HepG2 (cell line): Measurements from ENCODE around the gene NEK6. TPM values are rescaled to one million over a fixed set of nuclear protein-coding genes. Genes with fewer than 3 reads are reported as not detected.

Experiments
- ATAC-seq: fragments of 200-7000 bp; cut with Tn5 transposase; 3 replicates; pipeline ENCODE4 v1.9.1; 2020; ENCODE audit warnings: mild to moderate bottlenecking, moderate library complexity
- BruUV-seq: library from RNA; stranded (reverse); fragments of 400-500 nt; replicated peaks from 2 replicates; lab custom pipeline; 2021; lab: Mats Ljungman, UMichigan
- CTCF ChIA-PET: fragments of 300-600 bp; formaldehyde crosslinking; extraction: SDS; loops from one replicate; lab custom pipeline; 2021; ENCODE audit warnings: low total read pairs, inconsistent platforms, low intra/inter-chr PET ratio; lab: Yijun Ruan, JAX
- POLR2A ChIA-PET: fragments of 350-600 bp; sonication (Branson Sonifier 250); formaldehyde crosslinking; loops from one replicate; lab custom pipeline; 2020; ENCODE audit warnings: antibody characterized with exemption, inconsistent platforms; lab: Yijun Ruan, JAX
- DNase-seq: peaks from one replicate; pipeline ENCODE4 v3.0.0-alpha.2; 2015; ENCODE audit warnings: low spot score
- FAIRE-seq: peaks from 3 replicates; lab custom pipeline; 2011; peaks lifted over from hg19 to GRCh38; lab: Jason Lieb, UNC
- H2AFZ ChIP-seq: one replicate; pipeline ENCODE4 v1.6.1; 2011; ENCODE audit warnings: low read length, inconsistent platforms
- H3K27ac ChIP-seq: fragments of 300-600 bp; 3 replicates; pipeline ENCODE4 v1.8.0; 2011; ENCODE audit warnings: mixed run types, mild to moderate bottlenecking, mixed read lengths, low read length, inconsistent platforms; ENCODE audit not compliant: insufficient read depth; ENCODE audit errors: extremely low read length
- H3K27me3 ChIP-seq, 2 experiments: fragments of 200-600 bp in 1 of 2; 2 replicates in 1 of 2; 3 replicates in 1 of 2; pipeline versions ENCODE4 v1.6.0 to v1.8.0; 2011; ENCODE audit warnings: low read length in 2 of 2, mild to moderate bottlenecking in 2 of 2, moderate library complexity in 2 of 2, inconsistent platforms in 1 of 2; ENCODE audit not compliant: insufficient read depth in 2 of 2, control insufficient read depth in 1 of 2
- H3K36me3 ChIP-seq, 2 experiments: fragments of 200-600 bp in 1 of 2; replicated peaks in 1 of 2; 2 replicates in 1 of 2; 3 replicates in 1 of 2; pipeline versions ENCODE4 v1.5.1 to v1.8.0; 2011; ENCODE audit warnings: low read length in 2 of 2, inconsistent platforms in 1 of 2; ENCODE audit not compliant: insufficient read depth in 2 of 2, control insufficient read depth in 1 of 2
- H3K4me1 ChIP-seq: 2 replicates; pipeline ENCODE4 v1.5.1; 2012; ENCODE audit warnings: low read length, inconsistent platforms; ENCODE audit not compliant: insufficient read depth
- H3K4me2 ChIP-seq: 2 replicates; pipeline ENCODE4 v1.6.0; 2011; ENCODE audit warnings: low read depth, low read length, inconsistent platforms
- H3K4me3 ChIP-seq, 3 experiments: fragments of 200-600 bp in 1 of 3; sonication (generic), shearing (Covaris generic) in 1 of 3; replicated peaks in 1 of 3; 2 replicates each; pipeline ENCODE4 v1.5.1; 2011 to 2016; ENCODE audit warnings: low read length in 3 of 3, inconsistent platforms in 2 of 3, low read depth in 2 of 3, mild to moderate bottlenecking in 2 of 3, control low read depth in 1 of 3, mixed read lengths in 1 of 3; ENCODE audit not compliant: insufficient read depth in 1 of 3
- H3K79me2 ChIP-seq: one replicate; pipeline ENCODE4 v1.6.1; 2011; ENCODE audit warnings: low read length, inconsistent platforms; ENCODE audit not compliant: insufficient read depth
- H3K9ac ChIP-seq: 2 replicates; pipeline ENCODE4 v1.6.0; 2011; ENCODE audit warnings: mild to moderate bottlenecking, low read depth, low read length, inconsistent platforms; ENCODE audit not compliant: insufficient read depth
- H3K9me3 ChIP-seq: 2 replicates; pipeline ENCODE4 v1.5.1; 2012; ENCODE audit warnings: mild to moderate bottlenecking, low read length
- H4K20me1 ChIP-seq: 2 replicates; pipeline ENCODE4 v1.6.0; 2011; ENCODE audit warnings: inconsistent platforms, mild to moderate bottlenecking, low read length, moderate library complexity; ENCODE audit not compliant: insufficient read depth
- AGO2 ChIP-seq: fragments of 200-400 bp; formaldehyde crosslinking; optimal IDR thresholded peaks from 2 replicates; pipeline ENCODE3; 2017; ENCODE audit warnings: mild to moderate bottlenecking, low read depth, low read length, moderate library complexity
- NFE2 ChIP-seq: sonication (generic); formaldehyde crosslinking; IDR thresholded peaks from 2 replicates; pipeline ENCODE4 v1.4.0; 2020; ENCODE audit warnings: missing genetic modification reagents
- RBM22 ChIP-seq: fragments of 200-400 bp; formaldehyde crosslinking; optimal IDR thresholded peaks from 2 replicates; pipeline ENCODE3; 2017; ENCODE audit warnings: mild to moderate bottlenecking, low read length, moderate library complexity
- ZNF589 ChIP-seq: sonication (generic); formaldehyde crosslinking; conservative IDR thresholded peaks from 2 replicates; pipeline ENCODE4 v1.8.0; 2022; ENCODE audit warnings: mild to moderate bottlenecking, moderate library complexity, missing genetic modification reagents
- WGBS: methylation state at CpG from one replicate; pipeline ENCODE4 v1.1.6; 2017; ENCODE audit warnings: low lambda C conversion rate; 5-methylcytosine and 5-hydroxymethylcytosine counted together
- in situ Hi-C: cut with HindIII; loops from 2 replicates; pipeline ENCODE4 v1.10.0; 2017; ENCODE audit warnings: low pct_unique_long_range_greater_than_20kb; ENCODE audit not compliant: extremely low pct_ligation_motif_present
- intact Hi-C: fragments of 100-400 bp; cut with micrococcal nuclease; formaldehyde crosslinking; loops from one replicate; pipeline ENCODE4 v1.10.0; 2022; ENCODE audit not compliant: unreplicated experiment
- polyA plus RNA-seq, 8 experiments: library from polyadenylated mRNA; depleted of rRNA in 3 of 8; stranded (reverse) in 7 of 8; unstranded in 1 of 8; fragments of >200 nt; fragmentation: Illumina TruSeq in 4 of 8; extraction: Trizol in 4 of 8; gene quantifications; 2 replicates each; pipeline versions ENCODE4 v1.2.1 to v1.2.3, GENCODE V29; 2011 to 2016; ENCODE audit warnings: low read depth in 4 of 8, missing spikeins in 1 of 8, mixed read lengths in 1 of 8; ENCODE audit not compliant: insufficient read depth in 1 of 8
- total RNA-seq, 5 experiments: library from RNA; depleted of rRNA; stranded (reverse); fragments of >200 nt; fragmentation: Illumina TruSeq; extraction: Trizol; gene quantifications; 2 replicates each; pipeline ENCODE4 v1.2.3, GENCODE V29; 2016; ENCODE audit warnings: low read depth in 1 of 5

The NEK6 gene
- total and polyA plus RNA-seq, 2 of the 13 experiments (the other 11 are each of a cell fraction or from before 2014, with no cell fraction given) = 30.4 to 119 TPM

DNA sequence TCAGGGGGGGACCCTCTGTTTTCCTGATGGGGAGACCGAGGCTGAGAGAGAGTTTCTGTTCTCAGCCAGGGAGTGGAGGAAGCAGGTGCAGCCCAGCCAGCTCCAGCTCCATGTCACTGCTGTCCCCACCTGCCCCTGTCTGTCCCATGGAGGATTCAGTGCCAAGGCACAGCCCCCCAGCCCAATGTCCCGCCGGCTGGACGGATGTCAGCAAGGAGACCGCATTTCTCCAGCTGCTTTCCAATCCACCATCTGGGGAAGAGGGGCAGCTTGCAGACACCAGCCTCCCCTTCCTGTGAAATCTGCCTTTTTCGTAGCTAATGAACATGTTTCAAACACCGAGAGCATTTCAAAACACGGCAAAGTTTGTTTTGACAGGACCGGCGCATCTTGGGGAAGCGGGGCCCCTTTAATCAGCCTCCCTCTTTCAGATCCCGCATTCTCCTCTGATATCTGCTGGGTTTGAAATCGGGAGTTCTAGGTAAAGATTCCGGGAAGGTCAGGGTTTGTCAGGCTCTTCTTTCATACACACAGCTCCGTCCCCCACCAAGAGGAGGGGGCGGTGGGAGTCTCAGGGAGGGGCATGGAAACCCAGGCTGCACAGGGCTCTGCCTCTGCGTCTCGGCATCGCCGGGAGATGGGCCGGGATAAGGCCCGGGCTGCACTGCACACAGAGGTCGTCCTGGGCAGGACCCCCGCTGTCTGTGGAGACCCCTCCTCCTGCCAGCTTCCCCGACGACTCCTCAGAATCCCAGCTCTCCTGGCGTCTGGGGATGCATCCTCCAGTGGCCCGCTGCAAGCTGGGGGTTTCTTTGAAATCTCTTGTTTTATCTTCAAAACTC is 74.8 kb downstream of the NEK6 start:
- CTCF ChIA-PET = no interaction called here
- POLR2A ChIA-PET = no interaction called here
- BruUV-seq = no TSS peak
- no peaks in the 10 kb centered on the region for H3K4me1 ChIP-seq
- no peak for ATAC-seq
- no peaks in the 10 kb centered on the region for H3K27me3 ChIP-seq
- in situ Hi-C loops (no loop called here), intact Hi-C loops (no loop called here)
- no peak overlapping the region for H2AFZ ChIP-seq
- 91% methylated on average over 16 of the region's 28 CpGs for WGBS
- no peak overlapping the region for H3K4me3 ChIP-seq
- no peaks in the 10 kb centered on the region for H3K9me3 ChIP-seq
- no peak for DNase-seq
- H3K79me2 ChIP-seq = no peaks in the 10 kb centered on the region
- H3K27ac ChIP-seq = no peak overlapping the region
- H3K36me3 ChIP-seq = peaks cover 47 to 70% of the 10 kb centered on the region in 2 experiments
- H4K20me1 ChIP-seq = no peaks in the 10 kb centered on the region
- no peak overlapping the region for H3K9ac ChIP-seq
- FAIRE-seq = no peak
- TF ChIP-seq NFE2 = no peak
- TF ChIP-seq AGO2 = peak; percentile 46
- no peak overlapping the region for H3K4me2 ChIP-seq

DNA sequence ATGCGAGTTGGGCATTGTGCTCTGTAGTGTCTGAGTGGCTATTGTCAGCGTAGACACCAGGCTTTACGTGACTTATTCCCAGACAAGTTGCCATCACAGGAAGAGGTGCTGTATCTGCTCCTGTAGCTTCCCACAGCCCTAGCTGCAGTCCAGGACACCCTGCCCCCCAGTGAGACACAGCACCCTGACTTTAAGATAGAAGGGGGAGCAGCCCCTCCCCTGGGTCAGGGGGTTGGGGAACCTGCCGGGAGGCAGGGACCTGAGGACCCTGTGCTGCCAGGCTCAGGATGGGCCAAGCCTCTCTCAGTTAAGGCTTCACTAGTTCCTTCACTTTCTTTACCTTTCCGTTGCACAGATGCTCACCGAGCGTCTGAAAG is 75.4 kb downstream of the NEK6 start:
- intact Hi-C loops (no loop called here), in situ Hi-C loops (no loop called here)
- ChIA-PET POLR2A (no interaction called here), CTCF (no interaction called here)
- Histone ChIP-seq H3K4me1 (no peaks in the 10 kb centered on the region), H2AFZ (no peak overlapping the region), H3K27ac (no peak overlapping the region)
- ATAC-seq = no peak
- TF ChIP-seq ZNF589 (CRISPR knock-in tag) (no peak), RBM22 (peak; percentile 43)
- TF ChIP-seq, all 625 proteins: peak for 1
- DNase-seq (no peak), FAIRE-seq (no peak)
- 99% methylated on average over 7 of the region's 7 CpGs for WGBS
- BruUV-seq = no TSS peak
- no peak overlapping the region for H3K4me2 ChIP-seq
- H3K36me3 ChIP-seq = peaks cover 47 to 70% of the 10 kb centered on the region in 2 experiments
- no peak overlapping the region for H3K4me3 ChIP-seq
- no peaks in the 10 kb centered on the region for H4K20me1 ChIP-seq
- H3K27me3 ChIP-seq = no peaks in the 10 kb centered on the region
- H3K9me3 ChIP-seq = no peaks in the 10 kb centered on the region
- H3K79me2 ChIP-seq = no peaks in the 10 kb centered on the region
- no peak overlapping the region for H3K9ac ChIP-seq
